HG03378 (cell line): ENCODE results near the gene WDCP.
"Not testable (repeated sequence)": the region's sequence is repeated elsewhere in the genome, so short reads cannot be mapped to it uniquely, and the experiment has no call there.

Experiments used
- ATAC-seq: cut with Tn5 transposase; IDR thresholded peaks from one replicate; pipeline ENCODE4 v1.9.1; 2021; ENCODE audit warnings: mild to moderate bottlenecking, moderate library complexity; ENCODE audit not compliant: unreplicated experiment

WDCP gene

DNA sequence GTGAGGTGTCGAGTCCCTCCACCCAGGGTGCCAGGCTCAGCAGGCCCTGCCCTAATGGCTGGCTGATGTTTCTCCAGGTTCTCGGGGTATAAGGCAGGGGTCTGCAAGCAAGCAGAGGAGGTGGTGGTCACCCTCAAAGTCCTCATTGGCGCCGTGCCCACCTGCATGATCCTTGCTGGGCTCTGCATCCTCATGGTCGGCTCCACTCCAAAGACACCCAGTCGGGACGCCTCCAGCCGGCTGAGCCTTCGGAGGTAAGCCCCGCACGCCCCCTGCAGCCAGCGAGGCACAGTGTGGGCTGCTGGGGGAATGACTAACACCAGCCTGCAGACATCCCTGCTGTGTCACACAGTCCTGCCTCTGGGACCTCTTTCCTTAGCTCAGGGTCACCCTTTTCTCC lies 23.2 kb downstream of the WDCP start:
- ATAC-seq, result no peak

GRCh38 chr2:24022975-24023575 lies 24.1 kb downstream of the WDCP start:
- no peak for ATAC-seq

DNA sequence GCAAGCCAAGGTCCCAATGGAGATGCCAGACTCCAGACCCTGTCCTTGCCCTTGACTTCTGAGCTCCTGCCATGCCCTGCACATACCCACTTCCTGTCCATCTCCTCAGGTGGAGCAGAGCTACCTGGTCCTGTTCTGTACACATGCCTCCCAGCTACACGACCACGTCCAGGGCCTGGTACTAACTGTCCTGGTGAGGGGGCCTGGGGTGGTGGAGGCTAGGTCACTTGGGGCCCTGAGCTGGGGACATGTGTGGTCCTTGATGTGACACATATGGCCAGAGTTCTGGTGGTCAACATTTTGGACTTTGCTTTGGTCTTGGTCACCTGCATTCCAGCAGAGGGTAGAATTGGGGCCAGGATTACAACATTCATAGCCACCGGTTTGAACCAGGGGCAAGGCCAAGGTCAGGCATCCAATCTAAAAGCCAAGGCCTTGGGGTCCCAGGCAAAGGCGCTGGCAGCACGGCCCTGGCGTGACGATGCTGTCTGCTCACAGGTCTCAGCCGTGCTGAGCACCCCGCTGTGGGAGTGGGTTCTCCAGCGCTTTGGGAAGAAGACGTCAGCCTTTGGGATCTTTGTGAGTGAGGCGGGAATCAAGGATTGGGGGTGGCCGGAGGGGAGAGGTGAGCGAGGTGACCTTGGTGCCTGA lies 24.7 kb downstream of the WDCP start:
- ATAC-seq, result no peak

DNA sequence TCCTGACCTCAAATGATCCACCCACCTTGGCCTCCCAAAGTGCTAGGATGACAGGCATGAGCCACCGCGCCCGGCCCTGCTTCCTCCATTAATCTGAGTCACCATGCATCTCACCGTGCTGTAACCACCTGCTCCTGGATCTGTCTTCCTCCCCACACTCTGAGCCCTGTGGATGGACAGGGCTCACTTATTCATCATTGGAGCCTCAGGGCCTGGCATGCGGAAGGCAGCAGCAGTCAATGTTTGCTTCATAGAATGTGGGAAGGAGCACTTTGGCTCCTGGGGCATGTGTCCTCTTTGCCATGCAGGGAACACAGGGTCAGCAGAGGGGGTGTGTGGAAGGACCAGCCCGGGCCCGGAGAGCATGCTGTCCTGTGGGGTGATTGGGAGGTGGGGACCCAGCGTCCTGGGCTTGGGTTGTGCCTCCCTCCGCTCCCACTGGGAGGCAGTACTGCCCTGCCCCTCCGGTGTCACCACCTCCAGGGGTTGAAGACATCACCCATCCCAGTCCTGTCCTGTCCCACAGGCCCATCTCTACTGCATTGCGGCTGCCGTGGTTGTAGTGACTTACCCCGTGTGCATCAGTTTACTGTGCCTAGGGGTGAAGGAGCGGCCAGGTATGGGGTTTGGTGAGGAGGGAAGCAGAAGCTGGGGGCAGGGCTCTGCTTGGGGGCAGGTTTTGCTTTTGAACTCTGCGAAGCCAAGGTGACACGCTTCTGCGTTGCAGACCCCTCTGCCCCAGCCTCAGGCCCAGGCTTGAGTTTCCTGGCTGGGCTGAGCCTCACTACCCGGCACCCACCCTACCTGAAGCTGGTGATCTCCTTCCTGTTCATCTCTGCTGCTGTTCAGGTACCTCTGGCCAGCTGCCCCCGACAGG lies 25.8 kb downstream of the WDCP start:
- ATAC-seq, result no peak

- ATAC-seq, result no peak
Observed at GRCh38 chr2:24020244-24020643, 26.9 kb downstream of the WDCP start.

DNA sequence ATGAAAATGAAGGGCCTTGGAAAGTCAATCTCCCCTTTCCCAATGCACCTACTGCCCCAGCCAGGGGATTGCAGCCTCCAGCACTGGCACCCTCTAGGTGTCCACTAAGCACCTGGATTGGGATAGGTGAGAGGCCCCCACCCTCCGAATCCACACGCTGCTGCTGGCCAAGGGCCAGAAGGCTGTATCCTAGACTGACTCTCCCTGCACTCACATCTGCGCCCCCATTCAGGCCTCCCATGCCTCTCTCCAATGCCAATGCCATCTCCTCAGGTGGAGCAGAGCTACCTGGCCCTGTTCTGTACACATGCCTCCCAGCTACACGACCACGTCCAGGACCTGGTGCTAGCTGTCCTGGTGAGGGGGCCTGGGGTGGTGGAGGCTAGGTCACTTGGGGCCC lies 27.5 kb downstream of the WDCP start:
- ATAC-seq, result no peak

DNA sequence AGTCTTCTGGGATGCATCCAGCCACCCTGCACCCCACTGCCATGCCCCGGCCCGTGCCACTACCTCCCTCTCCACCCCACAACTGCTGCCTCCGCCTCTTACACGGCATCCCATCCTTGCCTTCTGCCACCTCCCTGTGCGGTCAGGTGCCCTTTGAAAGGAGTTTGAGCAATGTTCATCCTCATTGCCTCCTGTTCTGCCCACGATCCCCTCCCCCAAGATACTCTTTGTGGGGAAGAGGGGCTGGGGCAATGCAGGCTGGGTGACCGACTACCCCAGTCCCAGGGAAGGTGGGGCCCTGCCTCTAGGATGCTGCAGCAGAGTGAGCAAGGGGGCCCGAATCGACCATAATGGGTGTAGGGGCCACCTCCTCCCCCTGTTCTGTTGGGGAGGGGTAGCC lies 28.9 kb downstream of the WDCP start:
- no peak for ATAC-seq

DNA sequence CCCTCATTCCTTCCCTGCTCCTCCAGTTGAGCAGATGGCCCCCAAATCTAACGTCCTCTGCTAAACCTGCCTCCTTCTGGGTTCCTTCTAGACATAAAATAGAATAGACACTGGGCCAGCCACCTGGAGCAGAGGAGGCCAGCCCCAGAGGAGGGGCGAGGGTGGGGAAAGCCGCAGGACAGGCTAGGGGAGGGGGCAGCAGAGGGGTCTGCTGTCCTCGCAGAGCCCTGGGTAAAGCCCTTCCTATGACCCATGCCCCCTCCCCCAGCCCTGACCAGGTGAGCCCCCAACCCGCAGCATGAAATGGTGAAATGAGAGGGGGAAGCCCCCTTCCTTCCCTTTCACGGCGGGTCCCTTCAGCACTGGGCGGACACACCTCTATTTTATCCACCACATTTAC lies 29.5 kb downstream of the WDCP start:
- ATAC-seq, result no peak

GRCh38 chr2:24016853-24017703 lies 30.1 kb downstream of the WDCP start:
- no peak for ATAC-seq

DNA sequence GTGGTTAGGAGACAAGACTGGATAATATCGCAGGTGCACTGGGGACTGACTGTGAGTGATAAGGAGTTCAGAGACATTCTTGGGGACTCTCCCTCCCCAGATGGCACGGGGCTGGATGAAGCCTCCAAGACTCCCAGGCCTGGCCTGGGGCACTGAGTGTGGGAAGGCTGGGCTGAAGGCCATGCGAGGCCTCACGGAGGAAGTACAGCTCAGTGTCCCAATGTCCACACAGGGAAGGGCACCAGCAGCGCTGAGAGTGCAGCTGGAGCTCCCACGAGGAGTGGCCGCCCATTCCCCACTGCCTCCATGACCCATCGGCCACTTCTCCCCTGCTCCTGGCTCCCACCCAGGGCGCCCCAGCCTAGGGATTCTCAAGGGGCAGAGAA lies 30.8 kb downstream of the WDCP start:
- no peak for ATAC-seq

DNA sequence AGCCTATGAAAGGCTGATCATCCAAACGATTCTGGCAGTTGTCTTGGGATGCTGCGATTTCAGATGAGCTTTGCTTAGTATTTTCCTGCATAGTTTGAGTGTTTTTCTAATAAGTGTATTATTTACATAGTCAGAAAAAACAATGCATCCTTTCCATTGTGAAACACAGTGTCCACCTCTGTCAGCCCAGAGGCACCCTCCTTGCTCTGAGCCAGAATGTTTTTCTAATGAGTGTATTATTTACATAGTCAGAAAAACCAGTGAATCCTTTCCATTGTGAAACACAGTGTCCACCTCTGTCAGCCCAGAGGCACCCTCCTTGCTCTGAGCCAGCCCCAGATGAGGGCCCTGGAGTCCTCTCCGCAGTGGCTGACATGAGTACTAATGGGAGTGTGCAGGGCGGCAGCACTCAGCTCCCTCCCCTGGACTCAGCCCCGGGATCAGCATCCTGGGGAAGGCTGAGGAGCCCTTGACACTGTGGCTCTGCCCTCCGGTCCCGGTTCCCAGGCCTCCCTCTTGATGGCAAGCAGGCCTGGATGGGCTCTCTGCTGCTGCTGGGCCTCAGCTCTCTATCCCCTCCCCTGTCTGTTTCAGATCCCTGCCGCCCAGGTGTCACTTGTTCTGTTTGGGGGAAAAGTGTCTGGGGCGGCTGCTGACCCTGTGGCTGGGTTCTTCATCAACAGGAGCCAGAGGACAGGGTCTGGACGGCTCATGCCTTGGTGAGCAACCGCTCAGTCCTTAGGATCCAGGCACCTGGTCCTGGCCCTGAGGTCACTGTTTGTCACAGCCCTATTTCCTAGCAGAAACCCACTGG lies 31.4 kb downstream of the WDCP start:
- no peak for ATAC-seq

GRCh38 chr2:24014902-24015301 lies 32.3 kb downstream of the WDCP start:
- ATAC-seq, result not testable (repeated sequence)

GRCh38 chr2:24012521-24013188 lies 34.5 kb downstream of the WDCP start:
- no peak for ATAC-seq

- ATAC-seq, result no peak
Observed at GRCh38 chr2:24011250-24012104, 35.7 kb downstream of the WDCP start.

GRCh38 chr2:24010477-24011249 lies 36.5 kb downstream of the WDCP start:
- ATAC-seq, result no peak

GRCh38 chr2:24009680-24010476 lies 37.3 kb downstream of the WDCP start, which contains the start of gene MFSD2B:
Gene MFSD2B (plus strand): TSS chr2:24010085. CDS start chr2:24010097, 12 bp downstream.
- no peak for ATAC-seq

- ATAC-seq, result no peak
Observed at GRCh38 chr2:24009367-24009679, 37.9 kb downstream of the WDCP start.
